A549 treated with CpdA at 1 μM for 4 hours (cell line): ENCODE results near the gene FURIN. TPM values are rescaled to one million over a fixed set of nuclear protein-coding genes. Genes with fewer than 3 reads are reported as not detected.

Source experiments
- total RNA-seq: library from RNA; stranded (reverse); fragments of 200-300 nt; extraction: Qiagen RNA extraction; gene quantifications from 5 replicates; pipeline ENCODE4 v1.2.3, GENCODE V29; 2022; ENCODE audit warnings: low read depth

Gene FURIN
- total RNA-seq: 42.6 to 59.2 TPM (median 51.4 TPM) in 5 replicates

DNA sequence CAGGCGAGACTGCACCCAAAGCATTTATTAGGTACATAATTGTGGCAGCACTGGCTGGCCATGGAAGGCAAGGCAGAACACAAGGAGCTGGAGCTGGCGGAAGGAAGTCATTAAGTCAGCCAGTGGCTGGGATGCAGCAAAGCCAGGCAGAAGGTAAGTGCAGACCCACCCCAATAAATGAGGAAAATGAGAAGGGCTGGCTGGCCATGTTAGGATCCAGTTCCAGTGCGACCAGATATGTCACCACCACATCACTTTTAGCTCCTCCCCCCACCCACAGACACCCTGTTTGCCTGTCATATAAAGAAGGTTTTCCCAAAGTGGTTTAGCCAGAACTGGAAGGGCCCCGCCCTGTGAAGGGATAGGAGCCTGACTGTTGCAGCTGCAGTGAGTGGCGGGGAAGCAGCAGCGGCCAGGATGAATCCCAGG, at the start of gene FURIN:
Gene FURIN (plus strand): TSS at position 328 of the 429 bp plus-strand sequence. CDS start 7,153 bp downstream, outside the sequence.

DNA sequence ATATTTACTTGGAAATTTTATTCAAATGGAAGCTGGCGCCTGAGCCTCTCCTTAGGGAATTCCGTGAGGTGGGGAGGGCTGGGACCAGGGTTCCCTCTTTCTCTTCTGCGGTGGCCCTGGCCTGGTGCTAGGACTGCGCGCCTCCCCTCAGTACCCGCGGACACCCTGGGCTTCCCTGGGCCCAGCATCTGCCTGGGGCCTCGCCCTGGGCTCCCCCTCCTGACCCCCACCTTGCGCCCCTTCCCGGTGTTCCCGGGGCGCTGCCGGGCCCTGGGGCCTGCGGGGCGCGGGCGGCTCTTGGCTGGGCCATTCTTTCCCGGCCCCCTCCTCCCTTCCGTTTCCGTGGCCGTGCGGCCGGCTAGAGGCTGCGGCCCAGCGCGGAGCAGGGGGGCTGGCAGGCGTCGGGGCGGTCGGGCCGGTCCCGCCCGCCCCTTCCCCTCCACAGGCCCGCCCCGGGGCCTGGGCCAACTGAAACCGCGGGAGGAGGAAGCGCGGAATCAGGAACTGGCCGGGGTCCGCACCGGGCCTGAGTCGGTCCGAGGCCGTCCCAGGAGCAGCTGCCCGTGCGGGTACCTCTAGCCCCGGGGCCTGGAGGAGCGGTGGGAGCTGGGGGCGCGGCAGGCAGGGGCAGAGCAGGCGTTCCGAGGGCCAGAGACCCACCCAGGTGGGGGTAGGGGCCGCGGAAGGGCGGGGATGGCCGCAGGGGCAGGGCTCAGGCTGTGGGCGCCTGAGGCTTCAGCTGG, 15.8 kb downstream of the FURIN start, which contains the start of gene FES:
Gene FES (plus strand): TSS at position 529 of the 743 bp plus-strand sequence. CDS start 542 bp downstream, outside the sequence.

DNA sequence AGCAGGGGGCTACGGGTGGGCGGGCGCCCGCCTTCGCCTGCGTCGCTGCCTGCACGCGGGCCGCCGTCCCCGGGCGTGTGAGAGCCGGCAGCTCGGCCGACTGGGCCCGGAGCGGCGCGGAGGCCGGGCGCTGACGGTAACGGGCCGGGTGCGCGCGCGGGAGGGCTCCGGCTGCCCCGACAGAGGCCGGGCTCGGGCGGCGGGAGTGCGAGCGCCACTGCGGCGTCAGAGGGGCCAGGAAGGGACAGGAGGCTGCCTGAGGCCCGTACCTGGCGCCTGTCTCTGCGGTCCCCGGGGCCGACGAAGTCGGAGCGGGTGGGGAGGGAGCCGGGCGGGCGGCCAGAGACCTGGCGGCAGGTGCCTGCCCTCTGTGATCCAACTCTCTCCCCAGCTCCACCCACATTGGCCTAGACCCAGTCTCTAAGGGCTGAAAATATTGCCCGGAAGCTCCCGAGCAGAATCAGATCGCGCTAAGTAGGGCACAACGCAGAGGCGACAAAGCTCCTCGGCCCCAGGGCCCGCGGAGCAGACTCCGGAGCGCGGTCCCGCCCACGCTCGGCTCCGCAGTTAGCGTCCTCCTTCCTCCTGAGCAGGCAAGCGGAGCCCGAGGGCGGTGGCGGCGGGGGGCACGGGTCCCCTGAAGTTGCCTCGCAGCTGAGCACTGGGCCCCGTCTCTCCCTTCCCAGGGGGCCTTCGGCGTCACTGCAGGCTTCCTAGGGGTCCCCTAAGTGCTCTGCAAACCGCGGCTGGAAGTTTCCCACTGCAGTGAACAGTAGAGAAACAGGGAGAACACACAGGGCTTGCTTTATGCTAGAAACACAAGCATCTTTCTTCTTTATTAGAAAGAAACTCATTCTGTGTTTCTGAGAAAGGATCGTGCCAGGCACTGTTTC, 34.7 kb downstream of the FURIN start, which contains the start of gene MAN2A2:
Gene MAN2A2 (plus strand): TSS at position 463 of the 893 bp plus-strand sequence. CDS start 906 bp downstream, outside the sequence.

DNA sequence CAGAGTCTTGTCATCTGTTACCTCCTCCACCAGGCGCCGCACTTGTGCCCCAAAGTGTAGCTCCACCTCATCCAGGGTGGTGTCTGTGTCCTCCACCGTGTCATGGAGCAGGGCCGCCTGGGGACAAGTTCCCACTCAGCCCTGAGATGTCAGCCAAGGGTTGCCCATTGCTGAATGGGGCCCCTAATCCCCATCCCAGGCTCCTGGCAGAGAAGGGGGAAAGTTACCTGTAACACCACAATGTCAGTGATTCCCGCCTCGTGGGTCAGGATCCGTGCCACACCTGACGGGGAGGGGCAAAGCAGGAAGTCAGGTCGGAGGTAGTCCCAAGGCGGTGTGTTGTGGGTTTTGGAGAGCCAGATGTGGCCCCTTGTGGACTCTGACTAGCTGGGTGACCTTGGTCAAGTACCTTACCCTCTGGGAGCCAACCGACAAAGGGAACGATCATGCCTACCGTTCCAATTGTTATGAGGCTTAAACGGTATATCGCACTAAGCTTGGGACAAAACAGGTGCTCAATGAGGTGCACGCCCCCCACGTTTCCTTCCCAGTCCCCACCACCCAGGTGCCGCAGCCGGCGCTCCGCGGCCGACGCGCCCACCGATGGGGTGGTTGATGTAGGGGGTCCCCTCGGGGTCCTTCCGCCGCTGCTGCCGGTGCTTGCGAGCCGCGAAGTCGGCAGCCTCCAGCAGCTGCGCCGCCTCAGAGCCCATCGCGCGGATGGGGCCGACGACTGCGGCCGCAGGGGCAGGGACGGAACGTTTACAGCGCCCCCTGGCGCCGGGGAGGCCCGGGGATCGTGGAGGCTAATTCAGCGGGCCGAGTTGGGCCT, 63.7 kb downstream of the FURIN start, which contains the start of gene HDDC3:
Gene HDDC3 (minus strand): TSS at position 722 of the 832 bp plus-strand sequence. CDS start 9 bp downstream, at position 713.

Other genes starting within 250 kb of the FURIN start
- gene BLM, start 151.2 kb upstream of the FURIN start, total RNA-seq: 10.9 to 14.5 TPM (median 12.9 TPM) in 5 replicates
- 0.74 to 1.0 TPM (median 0.86 TPM) in 5 replicates for gene FES, start 15.9 kb downstream of the FURIN start, total RNA-seq
- 25.4 to 30.2 TPM (median 28.4 TPM) in 5 replicates for gene MAN2A2, start 34.7 kb downstream of the FURIN start, total RNA-seq
- gene HDDC3, start 64.0 kb downstream of the FURIN start, total RNA-seq: 22.6 to 34.3 TPM (median 33.7 TPM) in 5 replicates
- 56.7 to 61.9 TPM (median 58.6 TPM) in 5 replicates for gene UNC45A, start 66.7 kb downstream of the FURIN start, total RNA-seq
- 19.4 to 55.3 TPM (median 34.3 TPM) in 5 replicates for gene RCCD1, start 86.3 kb downstream of the FURIN start, total RNA-seq
- gene PRC1, start 125.9 kb downstream of the FURIN start, total RNA-seq: 189 to 274 TPM (median 209 TPM) in 5 replicates
- gene VPS33B, start 154.0 kb downstream of the FURIN start, total RNA-seq: 11.2 to 17.4 TPM (median 13.7 TPM) in 5 replicates
- gene SV2B, start 231.7 kb downstream of the FURIN start, total RNA-seq: 0.02 to 0.13 TPM (median 0.03 TPM) in 3 of 5 replicates, not detected in the others